Small intestine (tissue), 7 donors: ENCODE data around the gene PLA2G7. TPM values are rescaled to one million over a fixed set of nuclear protein-coding genes. Genes with fewer than 3 reads are reported as not detected.

Source experiments
- DNase-seq, 2 donors: peaks; one replicate each; pipeline versions ENCODE4 v3.0.0 to v3.0.0-alpha.2; 2013
- FAIRE-seq: peaks from 2 replicates; lab custom pipeline; 2012; peaks lifted over from hg19 to GRCh38; lab: Jason Lieb, UNC
- H3K27ac ChIP-seq, 3 donors: one replicate each; pipeline ENCODE4 v1.5.1; 2013; ENCODE audit warnings: low read length in 2 of 3, mild to moderate bottlenecking in 2 of 3, control low read depth in 1 of 3, inconsistent platforms in 1 of 3, low read depth in 1 of 3, moderate library complexity in 1 of 3
- H3K27me3 ChIP-seq, 3 donors: one replicate each; pipeline ENCODE4 v1.6.1; 2013; ENCODE audit warnings: low read length in 3 of 3, inconsistent platforms in 1 of 3; ENCODE audit not compliant: control insufficient read depth in 3 of 3, insufficient read depth in 3 of 3
- H3K36me3 ChIP-seq, 3 donors: one replicate each; pipeline ENCODE4 v1.6.1; 2013; ENCODE audit warnings: low read length in 3 of 3, inconsistent platforms in 1 of 3, low read depth in 1 of 3, mild to moderate bottlenecking in 1 of 3, moderate library complexity in 1 of 3; ENCODE audit not compliant: control insufficient read depth in 3 of 3, insufficient read depth in 2 of 3
- H3K4me1 ChIP-seq, 3 donors: one replicate each; pipeline ENCODE4 v1.6.1; 2013; ENCODE audit warnings: low read length in 2 of 3, inconsistent platforms in 1 of 3, low read depth in 1 of 3, mild to moderate bottlenecking in 1 of 3, moderate library complexity in 1 of 3; ENCODE audit not compliant: control insufficient read depth in 3 of 3, insufficient read depth in 2 of 3
- H3K4me3 ChIP-seq, 3 donors: one replicate each; pipeline ENCODE4 v1.5.1; 2013; ENCODE audit warnings: low read length in 3 of 3, control low read depth in 1 of 3, inconsistent platforms in 1 of 3, low read depth in 1 of 3, mild to moderate bottlenecking in 1 of 3, moderate library complexity in 1 of 3
- H3K9me3 ChIP-seq, 2 donors: one replicate each; pipeline ENCODE4 v1.6.1; 2013; ENCODE audit warnings: low read depth in 1 of 2, low read length in 1 of 2; ENCODE audit not compliant: control insufficient read depth in 2 of 2, insufficient read depth in 1 of 2
- WGBS, 3 donors: extraction: QIAGEN DNeasy Blood & Tissue Kit; methylation state at CpG; one replicate each; pipeline ENCODE4 v1.1.7; 2013; 5-methylcytosine and 5-hydroxymethylcytosine counted together
- polyA plus RNA-seq, 4 donors: library from polyadenylated mRNA; stranded (reverse) in 3 of 4; unstranded in 1 of 4; fragments of 200-250 nt in 3 of 4; fragments of 120-200 nt in 1 of 4; gene quantifications; one replicate each; pipeline versions ENCODE4 v1.2.1 to v1.2.3, GENCODE V29; 2013
- donor health status: healthy with polysubstance abuse.
- donor health status: control.
- donor health status: control.
- donor health status: Bipolar disorder and iron deficiency.
- donor health status: healthy.

PLA2G7 gene
- polyA plus RNA-seq, 4 donors = 0.67 to 3.5 (median 1.2) TPM

DNA sequence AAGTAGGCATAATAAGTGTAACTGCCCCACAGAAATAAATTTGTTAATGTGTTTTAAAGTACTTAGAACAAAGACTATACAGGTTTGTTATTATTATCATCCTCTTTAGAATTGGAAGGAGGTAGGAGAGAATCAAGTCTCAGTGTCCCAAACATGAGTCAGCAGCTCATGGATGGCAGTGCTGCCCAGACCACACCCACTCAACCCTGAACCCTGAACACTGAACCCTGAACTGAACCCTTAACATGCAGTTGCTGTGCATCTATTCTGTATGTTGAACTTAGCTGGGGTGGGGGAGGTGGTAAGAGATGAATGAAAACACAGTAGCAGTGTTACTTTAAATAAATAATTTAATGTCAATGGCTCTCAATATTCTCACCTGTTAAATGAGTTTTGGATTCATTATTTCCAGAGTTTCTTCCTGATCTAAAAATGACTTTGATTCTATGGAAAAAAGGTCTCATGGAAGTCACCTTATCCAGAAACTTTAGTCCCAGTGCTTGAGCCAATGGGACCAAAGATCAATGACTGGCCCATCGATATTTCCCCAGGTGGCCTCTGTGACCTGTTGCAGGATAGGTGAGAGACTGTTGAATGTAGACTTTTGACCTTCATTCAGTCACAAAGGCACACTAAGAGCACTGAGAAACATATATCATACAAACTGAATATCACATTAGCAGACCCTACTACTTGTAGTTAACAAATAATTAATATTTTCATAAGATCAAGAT lies 8.4 kb upstream of the PLA2G7 start:
- Histone ChIP-seq H3K4me3 (no peak overlapping the region), H3K27me3 (no peaks in the 10 kb centered on the region), H3K36me3 (no peaks in the 10 kb centered on the region), H3K9me3 (no peaks in the 10 kb centered on the region), H3K4me1 (no peaks in the 10 kb centered on the region), H3K27ac (no peak overlapping the region)
- no peak for FAIRE-seq
- 17 to 61% (median 44%) methylated on average over 1 of the region's 1 CpG for WGBS, 3 donors
- peak in 1 of 2 donors; percentile 68 for DNase-seq

DNA sequence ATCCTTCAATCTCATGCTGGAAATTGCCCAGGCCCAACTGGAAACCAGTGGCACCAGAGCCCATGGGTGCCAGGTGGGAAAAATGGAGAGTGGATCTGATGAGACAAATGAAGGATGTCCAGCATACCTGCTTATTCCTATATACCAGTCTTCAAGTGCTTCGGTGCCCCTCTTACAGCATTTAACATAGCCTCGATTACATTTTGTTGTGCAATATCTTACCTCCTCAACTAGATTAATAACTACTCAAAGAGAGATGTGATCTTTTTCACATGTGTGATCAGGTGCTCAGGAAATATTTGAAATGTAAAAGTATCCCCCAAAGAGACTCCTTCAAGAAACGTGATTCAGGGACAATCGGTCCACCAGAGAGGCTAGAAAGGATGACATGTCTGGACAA lies 6.7 kb upstream of the PLA2G7 start:
- no peak for FAIRE-seq
- no peak overlapping the region for H3K27ac ChIP-seq
- DNase-seq = no peak
- no peaks in the 10 kb centered on the region for H3K4me1 ChIP-seq
- 92 to 96% (median 96%) methylated on average over 4 of the region's 4 CpGs for WGBS, 3 donors
- H3K9me3 ChIP-seq = no peaks in the 10 kb centered on the region
- no peak overlapping the region for H3K4me3 ChIP-seq
- no peaks in the 10 kb centered on the region for H3K36me3 ChIP-seq
- peaks cover 0 to 9% (median 0%) of the 10 kb centered on the region in 3 donors for H3K27me3 ChIP-seq

DNA sequence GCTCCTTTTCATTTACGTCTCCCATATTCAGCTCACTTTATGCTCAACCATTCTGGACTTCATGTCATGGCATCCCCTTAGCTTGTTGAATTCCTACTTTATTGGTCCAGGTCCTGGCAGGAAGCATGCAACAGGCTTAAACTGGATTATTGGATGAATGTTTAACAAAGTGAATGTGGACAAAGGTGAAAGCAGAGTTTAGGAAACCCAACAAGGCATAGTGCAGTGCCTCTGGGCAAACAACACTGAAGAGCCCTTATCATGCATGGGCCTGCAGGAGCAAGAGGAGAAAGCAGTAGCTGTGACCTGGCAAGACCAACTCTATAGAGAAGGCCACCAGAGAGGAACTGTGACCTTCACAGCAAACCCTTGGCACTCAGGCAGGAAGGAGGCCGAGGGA lies 6.3 kb upstream of the PLA2G7 start:
- Histone ChIP-seq H3K27ac (no peak overlapping the region), H3K36me3 (no peaks in the 10 kb centered on the region), H3K27me3 (peaks cover 0 to 12% (median 0%) of the 10 kb centered on the region in 3 donors), H3K4me3 (no peak overlapping the region), H3K4me1 (no peaks in the 10 kb centered on the region), H3K9me3 (no peaks in the 10 kb centered on the region)
- FAIRE-seq = no peak
- DNase-seq = no peak
- WGBS, 3 donors = 71 to 92% (median 84%) methylated on average over 2 of the region's 2 CpGs

DNA sequence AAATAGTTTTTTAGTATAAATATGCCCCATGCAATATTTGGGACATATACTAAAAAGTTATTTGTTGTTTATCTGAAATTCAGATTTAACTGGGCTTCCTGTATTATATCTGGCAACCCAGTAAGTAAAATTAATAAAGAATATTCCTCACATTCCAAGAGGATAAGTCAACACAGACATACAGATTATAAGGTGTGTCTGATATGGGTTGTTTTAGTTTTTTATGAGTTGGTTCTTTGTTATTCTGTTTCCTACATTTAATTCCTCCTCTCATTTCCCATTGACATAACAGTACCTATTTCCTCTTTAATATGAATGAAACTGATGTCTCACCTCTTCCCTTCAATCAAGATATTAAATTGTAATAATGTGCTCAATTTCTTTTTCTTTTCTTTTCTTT lies 1.7 kb upstream of the PLA2G7 start:
- FAIRE-seq (no peak), DNase-seq (no peak)
- Histone ChIP-seq H3K36me3 (no peaks in the 10 kb centered on the region), H3K27me3 (peaks cover 4 to 36% (median 5%) of the 10 kb centered on the region in 3 donors), H3K9me3 (no peaks in the 10 kb centered on the region), H3K4me1 (peaks cover 0 to 5% (median 0%) of the 10 kb centered on the region in 3 donors), H3K27ac (no peak overlapping the region), H3K4me3 (no peak overlapping the region)

DNA sequence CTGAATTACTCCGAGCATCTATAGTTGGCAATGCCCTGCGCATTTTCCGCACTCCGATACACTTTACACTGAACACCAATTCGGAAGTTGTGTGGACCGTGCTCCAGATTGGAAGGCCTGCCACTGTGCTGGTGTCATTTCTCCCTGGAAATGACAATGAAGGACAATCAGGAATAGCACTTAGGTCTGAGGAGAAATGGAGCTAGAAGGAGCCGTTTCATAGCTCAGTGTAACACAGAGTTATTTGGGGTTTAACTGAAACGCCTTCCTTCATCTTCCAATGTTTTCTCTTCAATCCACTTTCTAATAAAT lies 501 bp upstream of the PLA2G7 start:
- FAIRE-seq = no peak
- no peaks in the 10 kb centered on the region for H3K9me3 ChIP-seq

DNA sequence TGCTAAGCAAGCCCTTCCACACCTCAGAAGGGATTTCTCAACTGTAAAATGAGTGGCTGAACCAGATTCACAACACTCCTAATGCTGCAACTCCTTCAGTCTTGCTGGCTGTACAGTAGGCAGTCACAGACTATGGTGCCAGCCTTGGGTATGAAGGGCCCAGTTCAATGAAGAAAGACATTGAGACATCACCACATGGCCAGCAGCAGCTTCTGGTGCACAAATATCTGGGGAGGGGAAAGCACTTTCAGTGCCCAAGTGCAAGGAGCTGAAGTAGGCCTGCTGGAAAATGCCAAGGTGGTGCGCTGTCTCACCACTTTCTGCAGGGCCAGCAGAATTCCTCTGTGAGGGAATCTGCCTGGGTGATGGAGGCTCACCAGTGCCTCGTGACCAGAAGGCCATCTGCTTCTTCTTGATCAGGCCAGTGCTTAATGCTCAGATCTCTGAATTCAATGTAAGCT lies 1.8 kb downstream of the PLA2G7 start:
- Histone ChIP-seq H3K27ac (no peak overlapping the region), H3K36me3 (no peaks in the 10 kb centered on the region), H3K4me3 (no peak overlapping the region), H3K4me1 (peaks cover 0 to 5% (median 0%) of the 10 kb centered on the region in 3 donors), H3K9me3 (no peaks in the 10 kb centered on the region), H3K27me3 (peaks cover 4 to 36% (median 5%) of the 10 kb centered on the region in 3 donors)
- DNase-seq (peak in 1 of 2 donors; percentile 1), FAIRE-seq (no peak)
- WGBS, 3 donors = 88 to 94% (median 89%) methylated on average over 2 of the region's 2 CpGs

More for the DNA sequence above, 501 bp upstream of the PLA2G7 start:
- H3K27me3 ChIP-seq = peaks cover 4 to 36% (median 5%) of the 10 kb centered on the region in 3 donors
- no peaks in the 10 kb centered on the region for H3K36me3 ChIP-seq
- peaks cover 0 to 5% (median 0%) of the 10 kb centered on the region in 3 donors for H3K4me1 ChIP-seq
- H3K27ac ChIP-seq = no peak overlapping the region
- peak overlapping the region in 1 of 3 donors; percentile 40 for H3K4me3 ChIP-seq
- no peak for DNase-seq
- WGBS, 3 donors = 9 to 26% (median 15%) methylated on average over 8 of the region's 8 CpGs

DNA sequence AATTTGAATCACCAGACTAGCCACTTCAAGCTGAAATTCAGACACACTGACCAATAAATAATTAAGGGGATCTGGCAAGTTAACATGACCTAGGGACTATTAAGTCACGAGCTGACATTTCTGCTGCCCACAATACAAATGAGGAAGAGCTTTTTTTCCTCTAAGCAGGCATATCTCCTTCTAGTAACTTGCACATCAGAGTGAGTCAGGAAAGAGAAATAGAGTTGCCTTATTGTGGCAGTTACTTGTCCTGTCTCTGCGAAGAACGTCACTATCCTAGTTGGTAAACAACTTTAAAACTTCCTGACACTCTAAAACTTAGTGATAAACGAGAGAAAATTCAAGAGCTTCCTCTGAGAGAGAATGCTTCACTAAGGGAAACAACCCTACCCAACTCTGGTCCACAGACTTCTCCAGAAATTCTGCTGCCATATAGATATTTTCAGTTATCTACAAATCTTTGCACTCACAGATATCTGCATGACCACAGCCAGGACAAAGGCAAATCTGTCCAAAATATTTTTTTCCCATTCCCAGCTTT lies 4.2 kb downstream of the PLA2G7 start:
- no peaks in the 10 kb centered on the region for H3K36me3 ChIP-seq
- no peaks in the 10 kb centered on the region for H3K9me3 ChIP-seq
- no peak for DNase-seq
- no peak overlapping the region for H3K4me3 ChIP-seq
- peaks cover 4 to 19% (median 5%) of the 10 kb centered on the region in 3 donors for H3K27me3 ChIP-seq
- H3K4me1 ChIP-seq = peaks cover 0 to 5% (median 0%) of the 10 kb centered on the region in 3 donors
- no peak for FAIRE-seq
- H3K27ac ChIP-seq = no peak overlapping the region
- 52 to 72% (median 61%) methylated on average over 4 of the region's 4 CpGs for WGBS, 3 donors

DNA sequence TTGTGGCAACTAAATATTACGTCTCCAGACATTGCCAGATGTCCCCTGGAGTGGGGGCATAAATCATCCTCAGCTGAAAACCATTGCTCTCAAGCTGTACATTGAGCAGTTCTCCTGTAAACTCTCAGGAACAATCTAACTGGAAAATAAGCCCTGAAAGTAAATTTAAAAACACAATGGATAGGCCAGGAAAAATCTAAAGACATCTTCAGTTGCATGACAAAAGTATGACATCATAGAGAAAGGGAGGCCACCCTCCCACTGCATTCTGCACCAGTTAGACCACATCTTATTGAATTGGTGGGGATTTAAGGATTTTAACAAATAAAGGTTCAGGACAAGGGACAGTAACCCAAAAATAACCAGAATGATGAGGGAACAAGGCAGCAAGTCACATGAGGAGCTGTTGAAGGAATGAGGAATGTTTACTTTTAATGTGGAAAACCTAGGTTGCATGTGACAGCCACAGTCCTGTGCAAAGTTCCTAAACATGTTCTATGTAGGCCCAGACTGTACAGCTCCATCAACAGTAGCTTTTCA lies 5.3 kb downstream of the PLA2G7 start:
- no peak for DNase-seq

More for the DNA sequence above, 5.3 kb downstream of the PLA2G7 start:
- no peak for FAIRE-seq
- H3K4me1 ChIP-seq = no peaks in the 10 kb centered on the region
- no peaks in the 10 kb centered on the region for H3K9me3 ChIP-seq
- WGBS, 3 donors = 59 to 90% (median 80%) methylated on average over 1 of the region's 1 CpG
- no peak overlapping the region for H3K4me3 ChIP-seq
- peaks cover 0 to 11% (median 0%) of the 10 kb centered on the region in 3 donors for H3K27me3 ChIP-seq
- no peaks in the 10 kb centered on the region for H3K36me3 ChIP-seq
- H3K27ac ChIP-seq = no peak overlapping the region
